ENCODE results near the gene SDCCAG8. TPM values are rescaled to one million over a fixed set of nuclear protein-coding genes. Genes with fewer than 3 reads are reported as not detected.

Gene SDCCAG8
- total and polyA plus RNA-seq, 8 donors, result 24.3 to 37.1 (median 30.0) TPM

- no peaks in the 10 kb centered on the region for H3K36me3 ChIP-seq
- no peak overlapping the region for H3K4me3 ChIP-seq
- intact Hi-C loops (cut with DNase I), result no loop called here
- H3K4me1 ChIP-seq, result peaks cover 0 to 5% (median 0%) of the 10 kb centered on the region in 3 donors
- ATAC-seq (no peak), DNase-seq (no peak), FAIRE-seq (no peak)
- no peak for TF ChIP-seq CTCF (IDR thresholded peaks at IDR 0.05)
- WGBS, 2 donors, result 97 to 99% methylated on average over 15 of the region's 15 CpGs
- H3K27me3 ChIP-seq, result no peaks in the 10 kb centered on the region
- no peaks in the 10 kb centered on the region for H3K9me3 ChIP-seq
- no peak overlapping the region for H3K27ac ChIP-seq
Observed at GRCh38 chr1:243399561-243400155, 143.8 kb downstream of the SDCCAG8 start.

- no peaks in the 10 kb centered on the region for H3K27me3 ChIP-seq
- no peak overlapping the region for H3K27ac ChIP-seq
- intact Hi-C loops (cut with DNase I), result no loop called here
- no peak for DNase-seq
- H3K4me3 ChIP-seq, result no peak overlapping the region
- no peaks in the 10 kb centered on the region for H3K4me1 ChIP-seq
- no peaks in the 10 kb centered on the region for H3K9me3 ChIP-seq
- WGBS, 2 donors, result 94 to 97% methylated on average over 6 of the region's 6 CpGs
- peaks cover 0 to 6% (median 0%) of the 10 kb centered on the region in 3 donors for H3K36me3 ChIP-seq
- TF ChIP-seq CTCF (IDR thresholded peaks at IDR 0.05), result no peak
- no peak for ATAC-seq
- FAIRE-seq, result no peak
Observed at GRCh38 chr1:243402868-243403267, 147.0 kb downstream of the SDCCAG8 start.

GRCh38 chr1:243406424-243406823 is 150.6 kb downstream of the SDCCAG8 start:
- H3K27me3 ChIP-seq, result no peaks in the 10 kb centered on the region
- no peak overlapping the region for H3K4me3 ChIP-seq
- DNase-seq (no peak), ATAC-seq (no peak), FAIRE-seq (no peak)
- peaks cover 0 to 6% (median 0%) of the 10 kb centered on the region in 3 donors for H3K36me3 ChIP-seq
- H3K9me3 ChIP-seq, result no peaks in the 10 kb centered on the region
- no peak overlapping the region for H3K27ac ChIP-seq
- intact Hi-C loops (cut with DNase I), result no loop called here
- WGBS, 2 donors, result 94 to 96% methylated on average over 7 of the region's 7 CpGs
- no peaks in the 10 kb centered on the region for H3K4me1 ChIP-seq
- TF ChIP-seq CTCF (IDR thresholded peaks at IDR 0.05), result no peak

GRCh38 chr1:243407284-243408018 is 151.6 kb downstream of the SDCCAG8 start:
- intact Hi-C loops (cut with DNase I), result no loop called here
- H3K4me3 ChIP-seq, result no peak overlapping the region
- H3K27me3 ChIP-seq, result no peaks in the 10 kb centered on the region
- no peaks in the 10 kb centered on the region for H3K4me1 ChIP-seq
- H3K27ac ChIP-seq, result no peak overlapping the region
- TF ChIP-seq CTCF (IDR thresholded peaks at IDR 0.05), result no peak
- ATAC-seq (no peak), FAIRE-seq (no peak), DNase-seq (no peak)
- H3K36me3 ChIP-seq, result peaks cover 0 to 6% (median 0%) of the 10 kb centered on the region in 3 donors
- H3K9me3 ChIP-seq, result no peaks in the 10 kb centered on the region
- WGBS, 2 donors, result 73 to 82% methylated on average over 3 of the region's 3 CpGs

- peaks cover 0 to 6% (median 0%) of the 10 kb centered on the region in 3 donors for H3K36me3 ChIP-seq
- TF ChIP-seq CTCF (IDR thresholded peaks at IDR 0.05), result no peak
- no peaks in the 10 kb centered on the region for H3K4me1 ChIP-seq
- H3K9me3 ChIP-seq, result no peaks in the 10 kb centered on the region
- intact Hi-C loops (cut with DNase I), result no loop called here
- DNase-seq, result no peak
- no peak overlapping the region for H3K27ac ChIP-seq
- H3K4me3 ChIP-seq, result no peak overlapping the region
- no peaks in the 10 kb centered on the region for H3K27me3 ChIP-seq
- ATAC-seq, result no peak
- FAIRE-seq, result no peak
Observed at GRCh38 chr1:243408479-243408878, 152.6 kb downstream of the SDCCAG8 start.
